Testis (tissue), 5 donors: ENCODE results near the gene PINLYP. TPM values are rescaled to one million over a fixed set of nuclear protein-coding genes. Genes with fewer than 3 reads are reported as not detected.

Experiments used
- DNase-seq: peaks from one replicate; pipeline ENCODE4 v3.0.0-alpha.2; 2019
- H3K27ac ChIP-seq, 2 donors: fragments of 200-600 bp; sonication (generic); one replicate each; pipeline ENCODE4 v1.5.1; 2019
- H3K27me3 ChIP-seq: fragments of 200-600 bp; sonication (generic); one replicate; pipeline ENCODE4 v1.5.1; 2019
- H3K36me3 ChIP-seq: fragments of 200-600 bp; sonication (generic); one replicate; pipeline ENCODE4 v1.5.1; 2017; ENCODE audit warnings: low read depth; ENCODE audit errors: missing control alignments
- H3K4me1 ChIP-seq: fragments of 200-600 bp; sonication (generic); one replicate; pipeline ENCODE4 v1.5.1; 2019
- H3K4me3 ChIP-seq, 2 donors: fragments of 200-600 bp; sonication (generic); one replicate each; pipeline ENCODE4 v1.5.1; 2017 to 2019
- H3K9me3 ChIP-seq: fragments of 200-600 bp; sonication (generic); one replicate; pipeline ENCODE4 v1.5.1; 2017
- CTCF ChIP-seq, 3 experiments: fragments of 450-650 bp in 2 of 3; fragments of 200-600 bp in 1 of 3; sonication (generic) in 1 of 3; IDR thresholded peaks; one replicate each; pipeline ENCODE4 v1.5.1; 2016 to 2019; ENCODE audit warnings: antibody characterized with exemption in 3 of 3, mild to moderate bottlenecking in 2 of 3, moderate library complexity in 1 of 3
- POLR2A ChIP-seq: fragments of 450-650 bp; IDR thresholded peaks from one replicate; pipeline ENCODE4 v1.6.1; 2017; ENCODE audit warnings: antibody characterized with exemption, mild to moderate bottlenecking, moderate library complexity
- WGBS, 2 donors: methylation state at CpG; one replicate each; pipeline ENCODE4 v1.1.5; 2018; 5-methylcytosine and 5-hydroxymethylcytosine counted together
- intact Hi-C: fragments of 100-400 bp; cut with DNase I; formaldehyde crosslinking; loops from one replicate; pipeline ENCODE4 v1.15.1; 2023; ENCODE audit warnings: low total_unique reads
- long read RNA-seq, 2 donors: transcript quantifications; one replicate each; lab custom pipeline, GENCODE V29; 2026
- polyA plus RNA-seq: library from polyadenylated mRNA; stranded (reverse); fragments of 350-450 nt; fragmentation: Illumina TruSeq; extraction: RNeasy Lipid Tissue Mini Kit (QIAGEN cat#74804); gene quantifications from one replicate; pipeline ENCODE4 v1.2.3, GENCODE V29; 2014; ENCODE audit warnings: low read depth, low replicate concordance; ENCODE audit not compliant: insufficient read depth
- total RNA-seq, 2 donors: library from RNA; depleted of rRNA; stranded (reverse); fragments of >200 nt; gene quantifications; one replicate each; pipeline ENCODE4 v1.2.3, GENCODE V29; 2016

PINLYP gene
- 1 to 10 TPM; 5.8 to 5.9 TPM for total RNA-seq
- 9.9 TPM for polyA plus RNA-seq
- long read RNA-seq, donor 1, partial matches to known transcripts: 0 of 7 reads
- long read RNA-seq, donor 1, other reads (novel, unspliced or antisense): 0 of 7 reads
- long read RNA-seq, donor 2, partial matches to known transcripts: 0 of 7 reads
- long read RNA-seq, donor 2, other reads (novel, unspliced or antisense): 0 of 7 reads

DNA sequence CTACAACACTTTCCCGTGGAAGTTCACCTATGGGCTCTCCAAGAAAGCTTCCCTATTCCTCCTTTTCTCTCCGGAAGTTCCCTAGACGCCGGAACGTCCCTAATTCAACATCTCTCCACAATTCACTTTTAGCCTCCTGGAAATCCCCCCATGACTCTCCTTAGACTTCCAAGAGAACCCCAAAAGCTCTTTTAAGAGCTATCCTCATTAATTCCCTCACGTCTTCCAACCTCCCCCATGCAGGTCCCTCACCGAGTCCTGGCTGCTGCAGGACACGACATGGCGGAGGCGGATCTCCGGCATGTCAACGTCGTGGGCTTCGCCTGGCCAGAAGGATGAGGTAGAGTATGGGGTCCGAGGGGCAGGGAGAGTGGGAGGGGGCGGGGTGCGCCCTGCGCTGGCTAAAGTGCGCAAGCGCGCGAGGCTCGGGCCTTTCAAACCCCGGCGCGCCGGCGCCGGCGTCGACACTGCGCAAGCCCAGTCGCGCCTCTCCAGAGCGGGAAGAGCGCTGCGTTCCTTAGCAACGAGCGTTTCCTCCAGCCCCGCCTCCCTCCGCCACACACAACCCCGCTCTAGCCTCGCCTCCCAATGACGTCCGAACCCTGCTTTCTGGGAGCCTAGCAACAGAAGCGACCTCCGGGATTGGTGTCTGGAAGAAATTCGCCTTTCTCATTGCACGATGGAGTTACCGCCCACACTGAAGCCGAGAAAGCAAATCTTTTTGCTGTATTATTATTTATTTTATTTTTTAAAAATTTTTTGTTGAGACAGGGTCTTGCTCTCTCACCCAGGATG lies at the start of gene PINLYP, which contains the start of gene XRCC1:
Gene PINLYP, plus strand, starts transcription at position 646 of the 795 bp plus-strand sequence. CDS start 1,391 bp downstream, outside the sequence.
Gene XRCC1, minus strand, starts transcription at position 372 of the 795 bp plus-strand sequence. Its CDS starts 69 bp downstream, at position 303.
- DNase-seq: peak; percentile 99
- Histone ChIP-seq H3K27me3 (no peaks in the 10 kb centered on the region), H3K27ac (peak within 1 kb of the TSS; percentile 12 to 72), H3K4me1 (no peaks in the 10 kb centered on the region), H3K9me3 (no peaks in the 10 kb centered on the region), H3K36me3 (no peaks in the 10 kb centered on the region), H3K4me3 (peak within 1 kb of the TSS; percentile 71 to 73)
- intact Hi-C loops: no loop called here
- 0 to 1% methylated on average over 28 to 51 of the region's 51 CpGs for WGBS, 2 donors
- TF ChIP-seq CTCF (IDR thresholded peaks at IDR 0.05): peak in 1 of 3 experiments; percentile 7
- no peak for TF ChIP-seq POLR2A

GRCh38 chr19:43525836-43526771 lies 49.5 kb upstream of the PINLYP start:
- 10% methylated on average over 26 of the region's 26 CpGs; no CpG with 5 or more reads in 1 of the 2 donors for WGBS, 2 donors
- Histone ChIP-seq H3K4me3 (peak overlapping the region; percentile 69 to 83), H3K27ac (peak overlapping the region; percentile 33 to 68), H3K27me3 (no peaks in the 10 kb centered on the region), H3K4me1 (peaks cover 26% of the 10 kb centered on the region), H3K9me3 (no peaks in the 10 kb centered on the region), H3K36me3 (no peaks in the 10 kb centered on the region)
- intact Hi-C loops: no loop called here
- no peak for TF ChIP-seq POLR2A
- no peak for DNase-seq

GRCh38 chr19:43526884-43527859 lies 48.4 kb upstream of the PINLYP start, which contains the start of gene ETHE1:
ETHE1 (minus strand) TSS chr19:43527201; CDS start chr19:43527177, 24 bp downstream.
- peak within 1 kb of the TSS; percentile 69 to 83 for H3K4me3 ChIP-seq
- H3K27me3 ChIP-seq: no peaks in the 10 kb centered on the region
- H3K27ac ChIP-seq: peak within 1 kb of the TSS; percentile 33 to 68
- no peaks in the 10 kb centered on the region for H3K9me3 ChIP-seq
- no peak for TF ChIP-seq CTCF (IDR thresholded peaks at IDR 0.05)
- no peak for TF ChIP-seq POLR2A
- 2 to 3% methylated on average over 31 to 54 of the region's 54 CpGs for WGBS, 2 donors
- H3K4me1 ChIP-seq: peaks cover 26% of the 10 kb centered on the region
- no peaks in the 10 kb centered on the region for H3K36me3 ChIP-seq
- intact Hi-C loops: no loop called here
- peak; percentile 88 for DNase-seq

DNA sequence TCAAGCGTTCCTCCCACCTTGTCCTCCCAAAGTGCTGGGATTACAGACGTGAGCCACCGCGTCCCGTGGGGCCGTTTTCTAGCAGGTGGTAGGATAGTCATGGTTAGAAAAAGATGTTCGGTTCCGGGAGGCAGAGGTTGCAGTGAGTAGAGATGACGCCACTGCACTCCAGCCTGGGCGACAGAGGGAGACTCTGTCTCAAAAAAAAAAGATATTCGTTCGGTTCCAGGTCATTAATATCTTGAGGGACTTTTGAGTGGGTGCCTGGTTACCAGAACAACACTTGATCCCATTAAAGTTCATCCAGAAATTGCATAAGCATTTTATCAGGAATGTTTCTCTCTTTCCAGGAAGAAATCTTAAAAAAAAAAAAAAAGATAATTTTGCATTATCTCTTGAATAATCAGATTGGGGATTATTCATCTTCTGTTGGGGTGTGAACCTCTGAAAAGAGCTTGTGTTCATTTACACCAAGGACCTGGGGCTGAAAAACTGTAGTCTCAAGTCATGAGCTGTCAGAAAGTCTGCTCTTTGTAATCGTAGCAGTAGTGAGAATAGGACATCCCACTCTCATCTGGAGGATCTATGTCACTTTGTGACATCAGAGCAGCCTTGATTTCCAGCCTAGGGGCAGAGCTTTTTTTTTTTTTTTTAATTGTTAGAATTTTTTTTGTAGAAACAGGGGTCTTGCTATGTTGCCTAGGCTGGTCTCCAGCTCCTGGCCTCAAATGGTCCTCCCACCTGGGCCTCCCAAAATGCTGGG lies 47.6 kb upstream of the PINLYP start:
- no peaks in the 10 kb centered on the region for H3K9me3 ChIP-seq
- no peaks in the 10 kb centered on the region for H3K36me3 ChIP-seq
- H3K27ac ChIP-seq: no peak overlapping the region
- TF ChIP-seq CTCF (IDR thresholded peaks at IDR 0.05) (no peak), POLR2A (no peak)
- H3K4me1 ChIP-seq: peaks cover 26% of the 10 kb centered on the region
- no peaks in the 10 kb centered on the region for H3K27me3 ChIP-seq
- H3K4me3 ChIP-seq: peak overlapping the region; percentile 69 to 83
- no peak for DNase-seq
- intact Hi-C loops: no loop called here
- WGBS, 2 donors: 17 to 18% methylated on average over 13 of the region's 13 CpGs
